ENCODE measurements around the gene EEA1. TPM values are rescaled to one million over a fixed set of nuclear protein-coding genes. Genes with fewer than 3 reads are reported as not detected.

Gene EEA1
- total RNA-seq, 4 donors from 2014 or later, result 11.6 to 25.4 (median 21.7) TPM

DNA sequence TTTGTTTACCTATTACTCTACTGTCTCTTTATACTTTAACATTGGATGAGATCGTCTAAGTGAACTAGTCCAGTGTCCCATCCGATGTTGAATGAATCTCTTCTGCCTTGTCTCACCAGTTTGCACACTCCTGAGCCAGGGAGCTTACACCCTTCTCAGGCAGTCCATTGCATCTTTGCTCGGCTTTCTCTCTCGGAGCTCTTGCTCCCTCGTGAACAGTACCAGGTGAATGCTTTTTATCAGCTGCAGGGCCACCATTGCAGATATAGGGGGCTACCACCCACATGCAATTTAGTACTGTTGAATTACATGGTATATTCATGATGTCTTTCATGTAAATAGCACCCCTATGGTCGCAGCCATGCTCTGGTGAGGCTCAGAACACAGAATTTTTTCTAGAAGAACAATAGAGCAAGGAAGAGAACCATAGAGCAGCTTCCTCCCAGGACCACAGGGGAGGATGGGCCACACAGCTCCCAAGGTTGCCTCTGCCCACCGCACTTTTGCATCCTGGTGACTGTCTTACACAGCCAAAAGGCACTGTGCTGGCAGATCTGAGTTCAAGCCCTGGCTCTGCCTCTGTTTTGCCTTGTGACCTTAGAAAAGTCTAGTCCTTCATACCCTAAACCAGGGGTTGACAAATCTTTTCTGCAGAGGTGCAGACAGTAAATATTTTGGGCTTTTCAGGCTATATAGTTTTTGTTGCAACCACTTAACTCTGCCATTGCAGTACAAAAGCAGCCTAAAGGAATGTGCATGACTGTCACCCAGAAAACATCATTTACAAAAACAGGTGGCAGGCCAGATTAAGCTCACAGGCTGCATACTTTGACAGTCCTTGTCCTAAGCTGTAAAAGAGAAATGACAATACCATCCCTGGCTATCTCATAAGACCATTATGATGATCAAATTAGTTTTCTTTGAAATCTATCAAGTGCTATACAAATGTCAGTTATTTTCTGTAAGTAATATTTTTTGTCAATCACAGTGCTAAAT is 190.9 kb downstream of the EEA1 start:
- in situ Hi-C loops (cut with MboI; ENCODE audit: low pct_ligation_motif_present in 1 of 4, low pct_unique_long_range_greater_than_20kb in 1 of 4, low sequenced_read_pairs in 3 of 4) (no loop called here), intact Hi-C loops (cut with DNase I; ENCODE audit: low total_unique reads) (no loop called here)
- Histone ChIP-seq H3K36me3 (no peaks in the 10 kb centered on the region), H3K4me3 (no peak overlapping the region), H3K27me3 (no peaks in the 10 kb centered on the region), H3K9me3 (no peaks in the 10 kb centered on the region), H3K27ac (no peak overlapping the region), H3K4me1 (peaks cover 0 to 7% (median 0%) of the 10 kb centered on the region in 4 donors)
- 91% methylated on average over 7 of the region's 7 CpGs; no CpG with 5 or more reads in 1 of the 2 donors for WGBS, 2 donors (ENCODE audit: low coverage in 1 of 2)
- no peak for DNase-seq
- no peak for TF ChIP-seq EP300 (IDR thresholded peaks at IDR 0.05; ENCODE audit: low read depth)
- no peak for TF ChIP-seq POLR2A (IDR thresholded peaks at IDR 0.05)
- TF ChIP-seq, protein P1, sequence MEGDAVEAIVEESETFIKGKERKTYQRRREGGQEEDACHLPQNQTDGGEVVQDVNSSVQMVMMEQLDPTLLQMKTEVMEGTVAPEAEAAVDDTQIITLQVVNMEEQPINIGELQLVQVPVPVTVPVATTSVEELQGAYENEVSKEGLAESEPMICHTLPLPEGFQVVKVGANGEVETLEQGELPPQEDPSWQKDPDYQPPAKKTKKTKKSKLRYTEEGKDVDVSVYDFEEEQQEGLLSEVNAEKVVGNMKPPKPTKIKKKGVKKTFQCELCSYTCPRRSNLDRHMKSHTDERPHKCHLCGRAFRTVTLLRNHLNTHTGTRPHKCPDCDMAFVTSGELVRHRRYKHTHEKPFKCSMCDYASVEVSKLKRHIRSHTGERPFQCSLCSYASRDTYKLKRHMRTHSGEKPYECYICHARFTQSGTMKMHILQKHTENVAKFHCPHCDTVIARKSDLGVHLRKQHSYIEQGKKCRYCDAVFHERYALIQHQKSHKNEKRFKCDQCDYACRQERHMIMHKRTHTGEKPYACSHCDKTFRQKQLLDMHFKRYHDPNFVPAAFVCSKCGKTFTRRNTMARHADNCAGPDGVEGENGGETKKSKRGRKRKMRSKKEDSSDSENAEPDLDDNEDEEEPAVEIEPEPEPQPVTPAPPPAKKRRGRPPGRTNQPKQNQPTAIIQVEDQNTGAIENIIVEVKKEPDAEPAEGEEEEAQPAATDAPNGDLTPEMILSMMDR (IDR thresholded peaks at IDR 0.05), result no peak
- TF ChIP-seq POLR2AphosphoS5 (IDR thresholded peaks at IDR 0.05), result no peak

DNA sequence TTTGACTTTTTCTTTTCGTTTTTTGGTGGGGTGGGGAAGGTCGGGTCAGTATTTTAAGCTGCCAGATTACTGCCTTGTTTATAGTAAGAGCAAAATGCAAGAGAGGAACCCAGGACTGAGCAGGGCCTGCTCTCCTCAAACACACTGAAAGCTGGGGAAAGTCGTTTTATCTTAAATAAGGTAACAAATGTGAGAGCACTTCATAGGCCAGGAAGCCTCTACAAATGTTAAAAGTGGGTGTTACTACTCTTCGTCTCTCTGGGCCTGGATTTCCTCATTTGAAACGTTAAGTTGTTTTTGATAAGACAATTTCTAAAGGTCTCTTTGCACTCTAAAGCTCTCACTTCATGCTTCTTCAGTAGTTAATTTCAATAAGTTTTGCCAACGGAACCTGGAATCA is 192.5 kb downstream of the EEA1 start:
- 74 to 79% methylated on average over 4 to 6 of the region's 6 CpGs for WGBS, 2 donors (ENCODE audit: low coverage in 1 of 2)
- H3K4me1 ChIP-seq, result peaks cover 0 to 7% (median 0%) of the 10 kb centered on the region in 4 donors
- H3K27ac ChIP-seq, result no peak overlapping the region
- no peak for DNase-seq
- H3K4me3 ChIP-seq, result no peak overlapping the region
- H3K9me3 ChIP-seq, result no peaks in the 10 kb centered on the region
- in situ Hi-C loops (cut with MboI; ENCODE audit: low pct_ligation_motif_present in 1 of 4, low pct_unique_long_range_greater_than_20kb in 1 of 4, low sequenced_read_pairs in 3 of 4), result no loop called here
- intact Hi-C loops (cut with DNase I; ENCODE audit: low total_unique reads), result no loop called here
- no peaks in the 10 kb centered on the region for H3K36me3 ChIP-seq
- no peaks in the 10 kb centered on the region for H3K27me3 ChIP-seq
- no peak for TF ChIP-seq EP300 (IDR thresholded peaks at IDR 0.05; ENCODE audit: low read depth)
- TF ChIP-seq POLR2AphosphoS5 (IDR thresholded peaks at IDR 0.05), result no peak
- TF ChIP-seq, protein P1 (IDR thresholded peaks at IDR 0.05), result no peak
- TF ChIP-seq POLR2A (IDR thresholded peaks at IDR 0.05), result no peak

- Histone ChIP-seq H3K4me3 (no peak overlapping the region), H3K27ac (peak overlapping the region in 2 of 4 donors; percentile 13 to 51), H3K27me3 (no peaks in the 10 kb centered on the region), H3K36me3 (no peaks in the 10 kb centered on the region), H3K4me1 (peaks cover 0 to 7% (median 0%) of the 10 kb centered on the region in 4 donors), H3K9me3 (no peaks in the 10 kb centered on the region)
- in situ Hi-C loops (cut with MboI; ENCODE audit: low pct_ligation_motif_present in 1 of 4, low pct_unique_long_range_greater_than_20kb in 1 of 4, low sequenced_read_pairs in 3 of 4) (no loop called here), intact Hi-C loops (cut with DNase I; ENCODE audit: low total_unique reads) (no loop called here)
- TF ChIP-seq EP300 (IDR thresholded peaks at IDR 0.05; ENCODE audit: low read depth) (no peak), POLR2AphosphoS5 (IDR thresholded peaks at IDR 0.05) (peak in 1 of 3 donors; percentile 10), POLR2A (IDR thresholded peaks at IDR 0.05) (no peak)
- TF ChIP-seq, protein P1 (IDR thresholded peaks at IDR 0.05), result no peak
- no peak for DNase-seq
- 57 to 59% methylated on average over 3 of the region's 3 CpGs for WGBS, 2 donors (ENCODE audit: low coverage in 1 of 2)
Measured at GRCh38 chr12:92735131-92735721, 193.9 kb downstream of the EEA1 start.

DNA sequence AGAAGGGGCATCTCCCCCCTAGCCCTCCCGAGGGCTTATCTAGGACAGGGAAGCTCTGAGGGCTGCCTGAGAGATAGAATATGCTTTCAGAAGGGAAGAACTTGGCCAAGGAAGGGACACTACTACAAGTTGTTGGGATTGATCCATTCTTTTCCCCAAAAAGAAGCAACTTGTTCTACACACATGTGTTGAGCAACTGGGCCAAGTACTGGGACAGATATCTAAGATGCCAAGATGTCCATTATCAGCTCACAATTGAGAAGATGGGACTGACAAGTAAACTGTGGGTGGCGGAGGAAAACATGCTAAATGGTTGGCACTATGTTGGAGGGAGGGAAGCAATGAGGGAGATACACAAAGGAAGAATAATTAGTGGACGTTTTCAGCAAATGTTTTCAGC is 195.4 kb downstream of the EEA1 start:
- TF ChIP-seq, protein P1 (IDR thresholded peaks at IDR 0.05), result no peak
- TF ChIP-seq EP300 (IDR thresholded peaks at IDR 0.05; ENCODE audit: low read depth) (no peak), POLR2A (IDR thresholded peaks at IDR 0.05) (no peak), POLR2AphosphoS5 (IDR thresholded peaks at IDR 0.05) (no peak)
- Histone ChIP-seq H3K36me3 (no peaks in the 10 kb centered on the region), H3K4me3 (no peak overlapping the region), H3K9me3 (no peaks in the 10 kb centered on the region), H3K27me3 (no peaks in the 10 kb centered on the region), H3K27ac (no peak overlapping the region), H3K4me1 (peaks cover 0 to 7% (median 0%) of the 10 kb centered on the region in 4 donors)
- in situ Hi-C loops (cut with MboI; ENCODE audit: low pct_ligation_motif_present in 1 of 4, low pct_unique_long_range_greater_than_20kb in 1 of 4, low sequenced_read_pairs in 3 of 4) (no loop called here), intact Hi-C loops (cut with DNase I; ENCODE audit: low total_unique reads) (no loop called here)
- DNase-seq, result no peak
- WGBS, 2 donors (ENCODE audit: low coverage in 1 of 2), result 55 to 75% methylated on average over 2 to 3 of the region's 3 CpGs

Data from transverse colon (tissue), 4 donors.